Endothelial cell of umbilical vein (primary cell): Measurements from ENCODE around the gene ARMC3. TPM values are rescaled to one million over a fixed set of nuclear protein-coding genes. Genes with fewer than 3 reads are reported as not detected.

Source experiments
- BruUV-seq: library from RNA; stranded (reverse); fragments of 400-500 nt; replicated peaks from 2 replicates; lab custom pipeline; 2021; lab: Mats Ljungman, UMichigan
- CTCF ChIA-PET: fragments of 300-600, 350-600 bp; sonication (Branson Sonifier 250); formaldehyde crosslinking; loops from one replicate; lab custom pipeline; 2021; ENCODE audit warnings: antibody characterized with exemption, inconsistent platforms; lab: Charles Lee
- POLR2A ChIA-PET: fragments of 300-600, 350-600 bp; sonication (Branson Sonifier 250); formaldehyde crosslinking; loops from one replicate; lab custom pipeline; 2021; ENCODE audit warnings: antibody characterized with exemption, inconsistent platforms; lab: Charles Lee
- DNase-seq: peaks from one replicate; pipeline ENCODE4 v3.0.0-alpha.2; 2011; ENCODE audit warnings: low read depth, low spot score
- FAIRE-seq: peaks from 2 replicates; lab custom pipeline; 2011; peaks lifted over from hg19 to GRCh38; lab: Jason Lieb, UNC
- H2AFZ ChIP-seq: 2 replicates; pipeline ENCODE4 v1.6.0; 2012; ENCODE audit warnings: low read depth, low read length, control low read depth, inconsistent platforms
- H3K27ac ChIP-seq: 2 replicates; pipeline ENCODE4 v1.5.1; 2011; ENCODE audit warnings: low read depth, mild to moderate bottlenecking, control low read depth, low read length, moderate library complexity; ENCODE audit not compliant: insufficient read depth
- H3K27me3 ChIP-seq, 2 experiments: 2 replicates each; pipeline versions ENCODE4 v1.6.0 to v1.6.1; 2011; ENCODE audit warnings: low read length in 2 of 2, mixed read lengths in 1 of 2; ENCODE audit not compliant: control insufficient read depth in 2 of 2, insufficient read depth in 2 of 2
- H3K36me3 ChIP-seq, 2 experiments: 2 replicates in 1 of 2; 3 replicates in 1 of 2; pipeline ENCODE4 v1.5.1; 2011; ENCODE audit warnings: low read length in 2 of 2, mild to moderate bottlenecking in 1 of 2, moderate library complexity in 1 of 2; ENCODE audit not compliant: control insufficient read depth in 2 of 2, insufficient read depth in 2 of 2; ENCODE audit errors: extremely low read depth in 1 of 2
- H3K4me1 ChIP-seq: 3 replicates; pipeline ENCODE4 v1.5.1; 2011; ENCODE audit warnings: mild to moderate bottlenecking, low read length; ENCODE audit not compliant: control insufficient read depth, insufficient read depth; ENCODE audit errors: extremely low read depth
- H3K4me2 ChIP-seq: 2 replicates; pipeline ENCODE4 v1.6.1; 2011; ENCODE audit warnings: low read length, control low read depth, mixed read lengths; ENCODE audit not compliant: insufficient read depth
- H3K4me3 ChIP-seq, 3 experiments: fragments of 200-600 bp in 1 of 3; sonication (generic), shearing (Covaris generic) in 1 of 3; replicated peaks in 1 of 3; 2 replicates each; pipeline ENCODE4 v1.5.1; 2011 to 2016; ENCODE audit warnings: control low read depth in 3 of 3, low read length in 3 of 3, mild to moderate bottlenecking in 2 of 3, inconsistent platforms in 1 of 3, low read depth in 1 of 3, moderate library complexity in 1 of 3; ENCODE audit not compliant: insufficient read depth in 1 of 3
- H3K79me2 ChIP-seq: 2 replicates; pipeline ENCODE4 v1.6.0; 2012; ENCODE audit warnings: low read length, inconsistent platforms; ENCODE audit not compliant: control insufficient read depth, insufficient read depth
- H3K9ac ChIP-seq: replicated peaks from 2 replicates; pipeline ENCODE3; 2011; ENCODE audit warnings: low read length, control low read depth; ENCODE audit not compliant: insufficient read depth; ENCODE audit errors: extremely low read depth
- H3K9me1 ChIP-seq: replicated peaks from 3 replicates; pipeline ENCODE4 v1.6.0; 2011; ENCODE audit warnings: mild to moderate bottlenecking, low read length; ENCODE audit not compliant: control insufficient read depth, insufficient read depth; ENCODE audit errors: extremely low read depth
- H3K9me3 ChIP-seq: replicated peaks from 2 replicates; pipeline ENCODE4 v1.5.1; 2012; ENCODE audit warnings: low read length, inconsistent platforms; ENCODE audit not compliant: control insufficient read depth, insufficient read depth
- H4K20me1 ChIP-seq: replicated peaks from 2 replicates; pipeline ENCODE3; 2011; ENCODE audit warnings: mild to moderate bottlenecking, low read length; ENCODE audit not compliant: control insufficient read depth, insufficient read depth; ENCODE audit errors: extremely low read depth
- CTCF ChIP-seq, 2 donors: IDR thresholded peaks; 1 replicate in 1 of 2; 2 replicates in 1 of 2; pipeline ENCODE4 v1.5.1; 2011; ENCODE audit warnings: low read length in 2 of 2, mild to moderate bottlenecking in 2 of 2, moderate library complexity in 2 of 2, control low read depth in 1 of 2, inconsistent platforms in 1 of 2, low read depth in 1 of 2; ENCODE audit not compliant: insufficient read depth in 1 of 2; ENCODE audit errors: extremely low read depth in 1 of 2
- EZH2 ChIP-seq: IDR thresholded peaks from 2 replicates; pipeline ENCODE4 v1.6.1; 2012; ENCODE audit warnings: borderline replicate concordance, low read depth, mild to moderate bottlenecking, moderate library complexity, low read length, inconsistent platforms; ENCODE audit not compliant: severe bottlenecking
- FOS ChIP-seq: IDR thresholded peaks from 2 replicates; pipeline ENCODE4 v1.6.1; 2011; ENCODE audit warnings: mild to moderate bottlenecking, low read length, moderate library complexity, borderline replicate concordance; ENCODE audit not compliant: insufficient read depth
- GATA2 ChIP-seq: IDR thresholded peaks from 2 replicates; pipeline ENCODE4 v1.7.0; 2011; ENCODE audit warnings: low read depth, mild to moderate bottlenecking, moderate library complexity, mixed read lengths, low read length; ENCODE audit not compliant: insufficient read length, insufficient read depth
- JUN ChIP-seq: IDR thresholded peaks from 2 replicates; pipeline ENCODE4 v1.6.1; 2011; ENCODE audit warnings: borderline replicate concordance, low read depth; ENCODE audit not compliant: insufficient read length, insufficient read depth
- MAX ChIP-seq: IDR thresholded peaks from 2 replicates; pipeline ENCODE4 v1.6.1; 2011; ENCODE audit not compliant: insufficient read depth, insufficient read length
- MYC ChIP-seq: IDR thresholded peaks from one replicate; pipeline ENCODE4 v1.6.1; 2011; ENCODE audit warnings: mild to moderate bottlenecking, low read depth, low read length
- POLR2A ChIP-seq: IDR thresholded peaks from 2 replicates; pipeline ENCODE4 v1.6.1; 2012; ENCODE audit warnings: low read depth, mild to moderate bottlenecking, control low read depth, low read length
- POLR2AphosphoS5 ChIP-seq: IDR thresholded peaks from 2 replicates; pipeline ENCODE4 v1.6.1; 2012; ENCODE audit warnings: low read depth, mild to moderate bottlenecking, control low read depth, low read length, moderate library complexity; ENCODE audit not compliant: insufficient read depth
- dilution Hi-C: fragments of 300-500 bp; cut with MboI; formaldehyde crosslinking; loops from one replicate; pipeline ENCODE4 v1.15.0; 2019; ENCODE audit warnings: low sequenced_read_pairs; ENCODE audit not compliant: extremely low pct_ligation_motif_present
- intact Hi-C: fragments of 100-400 bp; cut with micrococcal nuclease; formaldehyde crosslinking; loops from one replicate; pipeline ENCODE4 v1.10.0; 2022
- polyA plus RNA-seq, 4 experiments: library from polyadenylated mRNA; depleted of rRNA in 3 of 4; stranded (reverse) in 3 of 4; unstranded in 1 of 4; fragments of >200 nt; gene quantifications; 2 replicates each; pipeline versions ENCODE4 v1.2.1 to v1.2.3, GENCODE V29; 2011 to 2012; ENCODE audit warnings: missing spikeins in 1 of 4
- total RNA-seq: library from RNA; stranded (reverse); gene quantifications from 2 replicates; pipeline ENCODE4 v1.2.3, GENCODE V29; 2021

ARMC3 gene
- total and polyA plus RNA-seq, 2 donors (not counting 3 experiments of a cell fraction or from before 2014, with no cell fraction given), result not detected

DNA sequence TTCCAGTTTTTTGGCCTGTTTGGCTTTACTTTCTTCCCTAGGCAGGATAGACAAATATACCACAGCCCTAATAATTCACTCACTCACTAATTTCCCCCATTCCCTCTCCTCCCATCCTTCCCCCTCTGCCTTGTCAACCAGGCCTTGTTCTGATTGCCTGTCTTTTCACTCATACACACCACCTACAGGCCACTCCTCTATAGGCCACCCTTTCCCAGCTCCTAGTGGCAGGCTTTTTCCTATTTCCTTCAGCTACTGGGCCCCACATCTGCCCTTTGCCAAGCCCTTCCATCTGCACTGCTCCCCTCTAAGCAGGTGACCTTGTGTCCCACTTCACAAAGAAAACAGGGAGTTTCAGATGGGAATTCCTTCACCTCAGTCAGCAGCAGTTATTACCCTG lies 107.7 kb downstream of the ARMC3 start:
- no peaks in the 10 kb centered on the region for H3K79me2 ChIP-seq
- no peak for DNase-seq
- H3K27me3 ChIP-seq, result peaks cover 4 to 5% of the 10 kb centered on the region in 2 experiments
- CTCF ChIA-PET, result interaction anchor here (2.1 kb wide), 1 partner anchor 8 kb away, joined by 10 read pairs; no protein-coding TSS in a partner anchor
- no peaks in the 10 kb centered on the region for H3K4me1 ChIP-seq
- no peaks in the 10 kb centered on the region for H3K9me1 ChIP-seq
- dilution Hi-C loops (no loop called here), intact Hi-C loops (no loop called here)
- H4K20me1 ChIP-seq, result no peaks in the 10 kb centered on the region
- H3K9me3 ChIP-seq, result no peaks in the 10 kb centered on the region
- no peak for TF ChIP-seq GATA2
- no peak for TF ChIP-seq POLR2A
- TF ChIP-seq JUN, result no peak
- no peak for TF ChIP-seq POLR2AphosphoS5
- TF ChIP-seq CTCF (IDR thresholded peaks at IDR 0.05; ENCODE audit: extremely low read depth in 1 of 2, insufficient read depth in 1 of 2, low read depth in 1 of 2, low read length in 2 of 2), result peak in 1 of 2 donors; percentile 8
- TF ChIP-seq MYC, result no peak
- no peaks in the 10 kb centered on the region for H3K36me3 ChIP-seq
- H3K4me2 ChIP-seq, result no peak overlapping the region
- H3K9ac ChIP-seq, result no peak overlapping the region
- H3K27ac ChIP-seq, result no peak overlapping the region
- no peak for FAIRE-seq
- H2AFZ ChIP-seq, result no peak overlapping the region
- no TSS peak for BruUV-seq
- POLR2A ChIA-PET, result no interaction called here
- H3K4me3 ChIP-seq, result no peak overlapping the region

GRCh38 chr10:23037152-23037551 lies 109.3 kb downstream of the ARMC3 start:
- H3K4me1 ChIP-seq, result no peaks in the 10 kb centered on the region
- H3K9me1 ChIP-seq, result no peaks in the 10 kb centered on the region
- no peak overlapping the region for H3K4me2 ChIP-seq
- H3K9me3 ChIP-seq, result no peaks in the 10 kb centered on the region
- no peak for DNase-seq
- no peak overlapping the region for H2AFZ ChIP-seq
- H3K27ac ChIP-seq, result no peak overlapping the region
- no TSS peak for BruUV-seq
- dilution Hi-C loops, result no loop called here
- H3K4me3 ChIP-seq, result no peak overlapping the region
- intact Hi-C loops, result no loop called here
- CTCF ChIA-PET, result no interaction called here
- H4K20me1 ChIP-seq, result no peaks in the 10 kb centered on the region
- TF ChIP-seq FOS, result no peak
- no peak for TF ChIP-seq EZH2
- no peak for TF ChIP-seq GATA2
- no peak for TF ChIP-seq JUN
- no peak for TF ChIP-seq MYC
- TF ChIP-seq MAX, result no peak
- TF ChIP-seq CTCF (IDR thresholded peaks at IDR 0.05; ENCODE audit: extremely low read depth in 1 of 2, insufficient read depth in 1 of 2, low read depth in 1 of 2, low read length in 2 of 2), result no peak
- no peak for TF ChIP-seq POLR2A
- no peak for TF ChIP-seq POLR2AphosphoS5
- peaks cover 0 to 4% of the 10 kb centered on the region in 2 experiments for H3K27me3 ChIP-seq
- H3K36me3 ChIP-seq, result no peaks in the 10 kb centered on the region
- no peaks in the 10 kb centered on the region for H3K79me2 ChIP-seq
- H3K9ac ChIP-seq, result no peak overlapping the region
- no peak for FAIRE-seq
- POLR2A ChIA-PET, result no interaction called here
